IMR-90 (cell line): Measurements from ENCODE around the gene SPATA31E1. TPM values are rescaled to one million over a fixed set of nuclear protein-coding genes. Genes with fewer than 3 reads are reported as not detected.

Experiments used
- ATAC-seq: fragments of 200-7000 bp; cut with Tn5 transposase; 2 replicates; pipeline ENCODE4 v1.9.1; 2020; ENCODE audit warnings: low read depth, mild to moderate bottlenecking, moderate library complexity
- BruUV-seq: library from RNA; stranded (reverse); fragments of 400-500 nt; replicated peaks from 2 replicates; lab custom pipeline; 2021; lab: Mats Ljungman, UMichigan
- CTCF ChIA-PET: fragments of 300-600 bp; formaldehyde crosslinking; extraction: SDS; loops from one replicate; lab custom pipeline; 2021; ENCODE audit warnings: antibody characterized with exemption; lab: Yijun Ruan, JAX
- POLR2A ChIA-PET: fragments of 300-600 bp; sonication (Branson Sonifier 250); formaldehyde crosslinking; loops from one replicate; lab custom pipeline; 2022; ENCODE audit warnings: antibody characterized with exemption; ENCODE audit not compliant: unreplicated experiment; lab: Charles Lee
- DNase-seq: peaks from one replicate; pipeline ENCODE4 v3.0.0; 2013
- H2AFZ ChIP-seq: replicated peaks from 2 replicates; pipeline ENCODE3; 2013; ENCODE audit warnings: low read length, mild to moderate bottlenecking; ENCODE audit not compliant: poor library complexity
- H2AK5ac ChIP-seq: 2 replicates; pipeline ENCODE4 v1.6.1; 2013; ENCODE audit warnings: low read depth, low read length, inconsistent platforms
- H2AK9ac ChIP-seq: replicated peaks from 2 replicates; pipeline ENCODE3; 2013; ENCODE audit warnings: mild to moderate bottlenecking, low read depth, low read length, moderate library complexity; ENCODE audit not compliant: poor library complexity
- H2BK120ac ChIP-seq: 2 replicates; pipeline ENCODE4 v1.6.1; 2013; ENCODE audit warnings: low read depth, low read length, inconsistent platforms
- H2BK15ac ChIP-seq: 3 replicates; pipeline ENCODE4 v1.6.1; 2013; ENCODE audit warnings: low read depth, low read length, inconsistent platforms
- H2BK20ac ChIP-seq: 2 replicates; pipeline ENCODE4 v1.6.1; 2013; ENCODE audit warnings: low read depth, mild to moderate bottlenecking, inconsistent platforms, low read length, moderate library complexity
- H2BK5ac ChIP-seq: 2 replicates; pipeline ENCODE4 v1.6.1; 2013; ENCODE audit warnings: mild to moderate bottlenecking, low read depth, low read length, inconsistent platforms; ENCODE audit not compliant: poor library complexity, severe bottlenecking
- H3K14ac ChIP-seq: replicated peaks from 2 replicates; pipeline ENCODE4 v1.6.1; 2013; ENCODE audit warnings: low read depth, low read length, inconsistent platforms
- H3K18ac ChIP-seq: 2 replicates; pipeline ENCODE4 v1.6.1; 2013; ENCODE audit warnings: low read depth, low read length, control low read depth
- H3K23ac ChIP-seq: 2 replicates; pipeline ENCODE4 v1.6.1; 2013; ENCODE audit warnings: low read depth, low read length, inconsistent platforms
- H3K27ac ChIP-seq: 2 replicates; pipeline ENCODE4 v1.5.1; 2013; ENCODE audit warnings: mild to moderate bottlenecking, control low read depth, low read length; ENCODE audit not compliant: insufficient read depth
- H3K27me3 ChIP-seq: 2 replicates; pipeline ENCODE4 v1.6.1; 2013; ENCODE audit warnings: low read length; ENCODE audit not compliant: control insufficient read depth, insufficient read depth
- H3K36me3 ChIP-seq: 2 replicates; pipeline ENCODE4 v1.6.1; 2013; ENCODE audit warnings: low read length, mixed read lengths; ENCODE audit not compliant: control insufficient read depth, insufficient read depth
- H3K4ac ChIP-seq: 2 replicates; pipeline ENCODE4 v1.6.1; 2013; ENCODE audit warnings: low read depth, low read length, inconsistent platforms
- H3K4me1 ChIP-seq: 2 replicates; pipeline ENCODE4 v1.6.1; 2013; ENCODE audit warnings: low read length, mixed read lengths; ENCODE audit not compliant: control insufficient read depth, insufficient read depth
- H3K4me2 ChIP-seq: 2 replicates; pipeline ENCODE4 v1.6.1; 2013; ENCODE audit warnings: low read depth, mild to moderate bottlenecking, control low read depth, low read length, moderate library complexity
- H3K4me3 ChIP-seq: 2 replicates; pipeline ENCODE4 v1.5.1; 2013; ENCODE audit warnings: low read depth, mild to moderate bottlenecking, control low read depth, low read length, moderate library complexity; ENCODE audit not compliant: insufficient read depth
- H3K56ac ChIP-seq: 2 replicates; pipeline ENCODE4 v1.6.1; 2013; ENCODE audit warnings: low read length, inconsistent platforms; ENCODE audit not compliant: insufficient read depth; ENCODE audit errors: extremely low read depth
- H3K79me1 ChIP-seq, 2 experiments: 2 replicates each; pipeline ENCODE4 v1.6.1; 2013; ENCODE audit warnings: low read length in 2 of 2, inconsistent platforms in 1 of 2, low read depth in 1 of 2
- H3K9ac ChIP-seq: 2 replicates; pipeline ENCODE4 v1.6.1; 2013; ENCODE audit warnings: low read depth, low read length, control low read depth
- H3K9me1 ChIP-seq: 2 replicates; pipeline ENCODE4 v1.6.1; 2013; ENCODE audit warnings: low read length, inconsistent platforms; ENCODE audit not compliant: insufficient read depth
- H3K9me3 ChIP-seq: 2 replicates; pipeline ENCODE4 v1.6.1; 2013; ENCODE audit warnings: low read length; ENCODE audit not compliant: control insufficient read depth, insufficient read depth
- H4K20me1 ChIP-seq: 2 replicates; pipeline ENCODE4 v1.6.1; 2013; ENCODE audit warnings: low read length, inconsistent platforms; ENCODE audit not compliant: insufficient read depth
- H4K5ac ChIP-seq: 2 replicates; pipeline ENCODE4 v1.6.1; 2013; ENCODE audit warnings: mild to moderate bottlenecking, low read depth, low read length, control low read depth
- H4K8ac ChIP-seq, 2 experiments: 2 replicates each; pipeline ENCODE4 v1.6.1; 2013; ENCODE audit warnings: low read depth in 2 of 2, low read length in 2 of 2, control low read depth in 1 of 2, inconsistent platforms in 1 of 2
- H4K91ac ChIP-seq: 2 replicates; pipeline ENCODE4 v1.6.1; 2013; ENCODE audit warnings: low read depth, low read length, inconsistent platforms; ENCODE audit not compliant: insufficient read depth
- CEBPB ChIP-seq: IDR thresholded peaks from 2 replicates; pipeline ENCODE4 v1.6.1; 2012; ENCODE audit warnings: low read depth, low read length, improper control_type of control experiment
- CHD1 ChIP-seq: IDR thresholded peaks from 2 replicates; pipeline ENCODE4 v1.6.1; 2012; ENCODE audit warnings: low read depth, low read length, improper control_type of control experiment
- MAFK ChIP-seq: IDR thresholded peaks from 2 replicates; pipeline ENCODE4 v1.6.1; 2012; ENCODE audit warnings: low read depth, low read length, improper control_type of control experiment
- MAZ ChIP-seq: IDR thresholded peaks from 2 replicates; pipeline ENCODE4 v1.6.1; 2012; ENCODE audit warnings: low read depth, mild to moderate bottlenecking, low read length, improper control_type of control experiment, moderate library complexity, borderline replicate concordance
- MXI1 ChIP-seq: IDR thresholded peaks from 2 replicates; pipeline ENCODE4 v1.6.1; 2012; ENCODE audit warnings: low read depth, mild to moderate bottlenecking, low read length, moderate library complexity, borderline replicate concordance
- NFE2L2 ChIP-seq: fragments of 150-350 bp; IDR thresholded peaks from 2 replicates; pipeline ENCODE4 v1.6.1; 2016; ENCODE audit warnings: low read depth, mild to moderate bottlenecking, low read length
- POLR2A ChIP-seq: IDR thresholded peaks from 2 replicates; pipeline ENCODE4 v1.6.1; 2012; ENCODE audit warnings: mild to moderate bottlenecking, low read depth, low read length
- RAD21 ChIP-seq: IDR thresholded peaks from 2 replicates; pipeline ENCODE4 v1.6.1; 2012; ENCODE audit warnings: low read length, improper control_type of control experiment
- RCOR1 ChIP-seq: IDR thresholded peaks from 2 replicates; pipeline ENCODE4 v1.6.1; 2012; ENCODE audit warnings: mild to moderate bottlenecking, low read length, improper control_type of control experiment; ENCODE audit not compliant: insufficient replicate concordance
- RFX5 ChIP-seq: IDR thresholded peaks from 2 replicates; pipeline ENCODE4 v1.8.0; 2012; ENCODE audit warnings: low read depth, mild to moderate bottlenecking, low read length, moderate library complexity
- SMC3 ChIP-seq: fragments of 150-350 bp; IDR thresholded peaks from 2 replicates; pipeline ENCODE4 v1.6.1; 2016; ENCODE audit warnings: low read depth, mild to moderate bottlenecking, antibody characterized with exemption, low read length, moderate library complexity
- USF2 ChIP-seq: fragments of 150-350 bp; IDR thresholded peaks from 2 replicates; pipeline ENCODE4 v1.6.1; 2017; ENCODE audit warnings: mild to moderate bottlenecking, antibody characterized with exemption, low read length, low read depth
- WGBS, 2 experiments: methylation state at CpG; one replicate each; pipeline versions ENCODE4 v1.1.5 to v1.1.7; 2013; ENCODE audit warnings: missing lambda C conversion rate in 2 of 2; ENCODE audit not compliant: insufficient read length in 1 of 2; ENCODE audit errors: extremely low coverage in 2 of 2; 5-methylcytosine and 5-hydroxymethylcytosine counted together
- dilution Hi-C: fragments of 300-500 bp; cut with HindIII; formaldehyde crosslinking; loops from one replicate; pipeline ENCODE4 v1.14.3; 2018; ENCODE audit warnings: low sequenced_read_pairs; ENCODE audit not compliant: unreplicated experiment
- in situ Hi-C: fragments of 300-500 bp; cut with MboI; formaldehyde crosslinking; loops from 3 replicates; pipeline ENCODE4 v1.14.3; 2019; ENCODE audit warnings: low sequenced_read_pairs, inconsistent platforms, mixed read lengths
- intact Hi-C: fragments of 100-400 bp; cut with micrococcal nuclease; formaldehyde crosslinking; loops from 2 replicates; pipeline ENCODE4 v1.10.0; 2022
- polyA plus RNA-seq, 3 experiments: library from polyadenylated mRNA; depleted of rRNA; stranded (reverse); fragments of >200 nt; gene quantifications; 2 replicates each; pipeline ENCODE4 v1.2.3, GENCODE V29; 2012; ENCODE audit warnings: low replicate concordance in 1 of 3
- total RNA-seq: library from RNA; depleted of rRNA; stranded (reverse); fragments of >200 nt; gene quantifications from 2 replicates; pipeline ENCODE4 v1.2.3, GENCODE V29; 2012

The SPATA31E1 gene
- total and polyA plus RNA-seq, 2 of the 4 experiments (the other 2 are of a cell fraction), result 0.03 TPM; not detected in 1

GRCh38 chr9:87894998-87895625 lies 12.4 kb downstream of the SPATA31E1 start:
- WGBS, 2 experiments, result no CpG with 5 or more reads among the region's 4 CpGs
- POLR2A ChIA-PET, result no interaction called here
- H3K36me3 ChIP-seq, result no peaks in the 10 kb centered on the region

More at GRCh38 chr9:87894998-87895625, 12.4 kb downstream of the SPATA31E1 start:
- no peaks in the 10 kb centered on the region for H4K20me1 ChIP-seq
- H2AK9ac ChIP-seq, result no peak overlapping the region
- H2BK5ac ChIP-seq, result no peak overlapping the region
- H4K91ac ChIP-seq, result no peak overlapping the region
- no peak overlapping the region for H3K4me2 ChIP-seq
- H3K4me1 ChIP-seq, result peaks cover 2% of the 10 kb centered on the region; the same call in 1 of the 2 replicates
- no peak overlapping the region for H2BK20ac ChIP-seq
- H3K4ac ChIP-seq, result no peak overlapping the region
- no peak overlapping the region for H3K18ac ChIP-seq
- H3K9me1 ChIP-seq, result no peaks in the 10 kb centered on the region
- H3K14ac ChIP-seq, result no peak overlapping the region
- no peak overlapping the region for H3K9ac ChIP-seq
- no peak overlapping the region for H2BK15ac ChIP-seq
- H3K27ac ChIP-seq, result no peak overlapping the region
- in situ Hi-C loops (no loop called here), dilution Hi-C loops (no loop called here), intact Hi-C loops (no loop called here)
- no peak overlapping the region for H2BK120ac ChIP-seq
- H3K27me3 ChIP-seq, result no peaks in the 10 kb centered on the region
- no peak overlapping the region for H2AFZ ChIP-seq
- H3K79me1 ChIP-seq, result no peaks in the 10 kb centered on the region
- BruUV-seq, result no TSS peak
- DNase-seq, result no peak
- no peak overlapping the region for H4K8ac ChIP-seq
- no peak for TF ChIP-seq NFE2L2
- TF ChIP-seq MAZ, result no peak
- no peak for TF ChIP-seq SMC3
- TF ChIP-seq USF2, result no peak
- no peak for TF ChIP-seq RFX5
- TF ChIP-seq MXI1, result no peak
- TF ChIP-seq RCOR1, result no peak
- TF ChIP-seq CHD1, result no peak
- no peak for TF ChIP-seq CEBPB
- no peak for TF ChIP-seq POLR2A
- TF ChIP-seq RAD21, result no peak
- TF ChIP-seq MAFK, result no peak
- H3K9me3 ChIP-seq, result no peaks in the 10 kb centered on the region
- ATAC-seq, result no peak
- CTCF ChIA-PET, result no interaction called here
- no peak overlapping the region for H2AK5ac ChIP-seq
- H3K56ac ChIP-seq, result no peak overlapping the region
- H3K4me3 ChIP-seq, result no peak overlapping the region
- no peak overlapping the region for H3K23ac ChIP-seq
- H4K5ac ChIP-seq, result no peak overlapping the region
